Liver (tissue), 9 donors: ENCODE data around the gene ATP6V0D1. TPM values are rescaled to one million over a fixed set of nuclear protein-coding genes. Genes with fewer than 3 reads are reported as not detected.

ENCODE experiments used
- DNase-seq: peaks from one replicate; pipeline ENCODE4 v3.0.0-alpha.2; 2017; ENCODE audit warnings: low spot score
- H3K27ac ChIP-seq, 2 donors: one replicate each; pipeline ENCODE4 v1.7.0; 2013; ENCODE audit warnings: inconsistent platforms in 2 of 2, low read length in 2 of 2, control low read depth in 1 of 2, low read depth in 1 of 2, mild to moderate bottlenecking in 1 of 2
- H3K27me3 ChIP-seq, 4 donors: one replicate each; pipeline versions ENCODE4 v1.6.1 to v1.7.0; 2013; ENCODE audit warnings: low read length in 3 of 4, inconsistent platforms in 1 of 4, mild to moderate bottlenecking in 1 of 4, moderate library complexity in 1 of 4; ENCODE audit not compliant: control insufficient read depth in 4 of 4, insufficient read depth in 4 of 4
- H3K36me3 ChIP-seq, 4 donors: one replicate each; pipeline versions ENCODE4 v1.6.1 to v1.7.0; 2013; ENCODE audit warnings: low read length in 3 of 4, mild to moderate bottlenecking in 3 of 4, low read depth in 1 of 4, moderate library complexity in 1 of 4; ENCODE audit not compliant: control insufficient read depth in 4 of 4, insufficient read depth in 3 of 4
- H3K4me1 ChIP-seq, 4 donors: one replicate each; pipeline versions ENCODE4 v1.6.1 to v1.7.0; 2013; ENCODE audit warnings: low read length in 3 of 4, mild to moderate bottlenecking in 3 of 4, moderate library complexity in 1 of 4; ENCODE audit not compliant: control insufficient read depth in 4 of 4, insufficient read depth in 4 of 4
- H3K4me3 ChIP-seq, 3 donors: one replicate each; pipeline versions ENCODE4 v1.6.1 to v1.7.0; 2013; ENCODE audit warnings: low read length in 3 of 3, control low read depth in 1 of 3, low read depth in 1 of 3, mild to moderate bottlenecking in 1 of 3
- H3K9ac ChIP-seq, 2 donors: one replicate each; pipeline ENCODE4 v1.7.0; 2013; ENCODE audit warnings: low read length in 2 of 2, mild to moderate bottlenecking in 2 of 2, moderate library complexity in 2 of 2, control low read depth in 1 of 2, low read depth in 1 of 2
- H3K9me3 ChIP-seq, 4 donors: one replicate each; pipeline versions ENCODE4 v1.6.1 to v1.7.0; 2013; ENCODE audit warnings: low read length in 3 of 4; ENCODE audit not compliant: control insufficient read depth in 4 of 4
- ATF3 ChIP-seq: IDR thresholded peaks from 2 replicates; pipeline ENCODE4 v1.6.1; 2016; ENCODE audit warnings: antibody characterized with exemption
- EGR1 ChIP-seq, 2 donors: IDR thresholded peaks; 2 replicates each; pipeline ENCODE4 v1.6.1; 2016 to 2018; ENCODE audit warnings: antibody characterized with exemption in 2 of 2, low read depth in 2 of 2
- FOXA1 ChIP-seq: IDR thresholded peaks from 2 replicates; pipeline ENCODE4 v1.6.1; 2016; ENCODE audit warnings: antibody characterized with exemption
- FOXA2 ChIP-seq: IDR thresholded peaks from 2 replicates; pipeline ENCODE4 v1.6.1; 2016; ENCODE audit warnings: antibody characterized with exemption
- GABPA ChIP-seq, 2 donors: IDR thresholded peaks in 1 of 2; conservative IDR thresholded peaks in 1 of 2; 2 replicates each; pipeline ENCODE4 v1.6.1; 2016; ENCODE audit warnings: antibody characterized with exemption in 2 of 2, mild to moderate bottlenecking in 1 of 2, moderate library complexity in 1 of 2
- HNF4A ChIP-seq, 2 donors: conservative IDR thresholded peaks; 2 replicates each; pipeline ENCODE4 v1.6.1; 2016; ENCODE audit warnings: antibody characterized with exemption in 2 of 2, mild to moderate bottlenecking in 2 of 2
- RAD21 ChIP-seq, 2 donors: IDR thresholded peaks; 2 replicates each; pipeline ENCODE4 v1.6.1; 2016; ENCODE audit warnings: antibody characterized with exemption in 2 of 2, mild to moderate bottlenecking in 2 of 2
- RXRA ChIP-seq, 2 donors: IDR thresholded peaks; 2 replicates each; pipeline ENCODE4 v1.6.1; 2017 to 2018; ENCODE audit warnings: antibody characterized with exemption in 2 of 2, mild to moderate bottlenecking in 1 of 2
- SP1 ChIP-seq: IDR thresholded peaks from 2 replicates; pipeline ENCODE4 v1.6.1; 2018; ENCODE audit warnings: antibody characterized with exemption, mild to moderate bottlenecking
- TAF1 ChIP-seq: conservative IDR thresholded peaks from 2 replicates; pipeline ENCODE4 v1.6.1; 2016; ENCODE audit warnings: antibody characterized with exemption, mild to moderate bottlenecking
- YY1 ChIP-seq: IDR thresholded peaks from 2 replicates; pipeline ENCODE4 v1.6.1; 2016; ENCODE audit warnings: antibody characterized with exemption, mild to moderate bottlenecking
- ZBTB33 ChIP-seq: IDR thresholded peaks from 2 replicates; pipeline ENCODE4 v1.6.1; 2016; ENCODE audit warnings: antibody characterized with exemption
- WGBS: extraction: QIAGEN DNeasy Blood & Tissue Kit; methylation state at CpG from one replicate; pipeline ENCODE4 v1.1.7; 2013; 5-methylcytosine and 5-hydroxymethylcytosine counted together
- polyA plus RNA-seq, 2 donors: library from polyadenylated mRNA; stranded (reverse) in 1 of 2; unstranded in 1 of 2; fragments of 200-250 nt in 1 of 2; fragments of >200 nt in 1 of 2; fragmentation: Nextera tagmentation in 1 of 2; extraction: Ambion mirVana in 1 of 2; gene quantifications; one replicate each; pipeline versions ENCODE4 v1.2.1 to v1.2.3, GENCODE V29; 2013 to 2015
- total RNA-seq, 2 donors: library from RNA; depleted of rRNA; stranded (reverse); fragments of >200 nt; gene quantifications; one replicate each; pipeline ENCODE4 v1.2.3, GENCODE V29; 2014
- TF ChIP-seq, protein P1 (sequence below): IDR thresholded peaks from 2 replicates; pipeline ENCODE4 v1.6.1; 2016; ENCODE audit warnings: antibody characterized with exemption
- TF ChIP-seq, protein P2 (sequence below): IDR thresholded peaks from 2 replicates; pipeline ENCODE4 v1.6.1; 2016; ENCODE audit warnings: antibody characterized with exemption, mild to moderate bottlenecking
- TF ChIP-seq, protein P3 (sequence below): fragments of 150-350 bp; IDR thresholded peaks from 2 replicates; pipeline ENCODE4 v1.5.1; 2017; ENCODE audit warnings: improper control_type of control experiment, low read depth, low read length; ENCODE audit not compliant: missing input control
- donor health status: healthy.
- donor health status: healthy.
- donor health status: healthy.
- donor health status: healthy.
- donor health status: healthy.

Gene ATP6V0D1
- total and polyA plus RNA-seq, 4 donors: 47.6 to 80.2 (median 66.6) TPM

- Histone ChIP-seq H3K4me1 (peaks cover 13 to 42% (median 38%) of the 10 kb centered on the region in 4 donors), H3K9me3 (no peaks in the 10 kb centered on the region), H3K27me3 (peaks cover 0 to 4% (median 0%) of the 10 kb centered on the region in 4 donors), H3K27ac (no peak overlapping the region), H3K9ac (no peak overlapping the region), H3K4me3 (no peak overlapping the region), H3K36me3 (no peaks in the 10 kb centered on the region)
- TF ChIP-seq RAD21 (IDR thresholded peaks at IDR 0.05): no peak
- no peak for TF ChIP-seq SP1
- no peak for TF ChIP-seq TAF1
- no peak for TF ChIP-seq FOXA2
- TF ChIP-seq HNF4A (conservative IDR thresholded peaks at IDR 0.05): peak in 1 of 2 donors; percentile 7
- no peak for TF ChIP-seq YY1
- peak; percentile 34 to 44 for TF ChIP-seq RXRA (IDR thresholded peaks at IDR 0.05)
- TF ChIP-seq, protein P1, sequence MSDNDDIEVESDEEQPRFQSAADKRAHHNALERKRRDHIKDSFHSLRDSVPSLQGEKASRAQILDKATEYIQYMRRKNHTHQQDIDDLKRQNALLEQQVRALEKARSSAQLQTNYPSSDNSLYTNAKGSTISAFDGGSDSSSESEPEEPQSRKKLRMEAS: no peak
- no peak for TF ChIP-seq EGR1 (IDR thresholded peaks at IDR 0.05; ENCODE audit: low read depth in 2 of 2)
- TF ChIP-seq FOXA1: no peak
- TF ChIP-seq ZBTB33: no peak
- no peak for TF ChIP-seq GABPA (IDR thresholded peaks at IDR 0.05 in 1 of 2, conservative IDR thresholded peaks at IDR 0.05 in 1 of 2)
- TF ChIP-seq, protein P2, sequence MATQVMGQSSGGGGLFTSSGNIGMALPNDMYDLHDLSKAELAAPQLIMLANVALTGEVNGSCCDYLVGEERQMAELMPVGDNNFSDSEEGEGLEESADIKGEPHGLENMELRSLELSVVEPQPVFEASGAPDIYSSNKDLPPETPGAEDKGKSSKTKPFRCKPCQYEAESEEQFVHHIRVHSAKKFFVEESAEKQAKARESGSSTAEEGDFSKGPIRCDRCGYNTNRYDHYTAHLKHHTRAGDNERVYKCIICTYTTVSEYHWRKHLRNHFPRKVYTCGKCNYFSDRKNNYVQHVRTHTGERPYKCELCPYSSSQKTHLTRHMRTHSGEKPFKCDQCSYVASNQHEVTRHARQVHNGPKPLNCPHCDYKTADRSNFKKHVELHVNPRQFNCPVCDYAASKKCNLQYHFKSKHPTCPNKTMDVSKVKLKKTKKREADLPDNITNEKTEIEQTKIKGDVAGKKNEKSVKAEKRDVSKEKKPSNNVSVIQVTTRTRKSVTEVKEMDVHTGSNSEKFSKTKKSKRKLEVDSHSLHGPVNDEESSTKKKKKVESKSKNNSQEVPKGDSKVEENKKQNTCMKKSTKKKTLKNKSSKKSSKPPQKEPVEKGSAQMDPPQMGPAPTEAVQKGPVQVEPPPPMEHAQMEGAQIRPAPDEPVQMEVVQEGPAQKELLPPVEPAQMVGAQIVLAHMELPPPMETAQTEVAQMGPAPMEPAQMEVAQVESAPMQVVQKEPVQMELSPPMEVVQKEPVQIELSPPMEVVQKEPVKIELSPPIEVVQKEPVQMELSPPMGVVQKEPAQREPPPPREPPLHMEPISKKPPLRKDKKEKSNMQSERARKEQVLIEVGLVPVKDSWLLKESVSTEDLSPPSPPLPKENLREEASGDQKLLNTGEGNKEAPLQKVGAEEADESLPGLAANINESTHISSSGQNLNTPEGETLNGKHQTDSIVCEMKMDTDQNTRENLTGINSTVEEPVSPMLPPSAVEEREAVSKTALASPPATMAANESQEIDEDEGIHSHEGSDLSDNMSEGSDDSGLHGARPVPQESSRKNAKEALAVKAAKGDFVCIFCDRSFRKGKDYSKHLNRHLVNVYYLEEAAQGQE: no peak
- no peak for TF ChIP-seq ATF3
- DNase-seq: no peak
- WGBS: 88% methylated on average over 3 of the region's 3 CpGs
Observed at GRCh38 chr16:67429053-67429798, 51.7 kb downstream of the ATP6V0D1 start.

- DNase-seq: peak; percentile 73
- H3K4me3 ChIP-seq: no peak overlapping the region
- peaks cover 0 to 4% (median 0%) of the 10 kb centered on the region in 4 donors for H3K27me3 ChIP-seq
- H3K36me3 ChIP-seq: no peaks in the 10 kb centered on the region
- H3K27ac ChIP-seq: no peak overlapping the region
- H3K9ac ChIP-seq: no peak overlapping the region
- TF ChIP-seq ZBTB33 (no peak), RAD21 (IDR thresholded peaks at IDR 0.05) (peak; percentile 91 to 93), HNF4A (conservative IDR thresholded peaks at IDR 0.05) (no peak)
- TF ChIP-seq, protein P3, sequence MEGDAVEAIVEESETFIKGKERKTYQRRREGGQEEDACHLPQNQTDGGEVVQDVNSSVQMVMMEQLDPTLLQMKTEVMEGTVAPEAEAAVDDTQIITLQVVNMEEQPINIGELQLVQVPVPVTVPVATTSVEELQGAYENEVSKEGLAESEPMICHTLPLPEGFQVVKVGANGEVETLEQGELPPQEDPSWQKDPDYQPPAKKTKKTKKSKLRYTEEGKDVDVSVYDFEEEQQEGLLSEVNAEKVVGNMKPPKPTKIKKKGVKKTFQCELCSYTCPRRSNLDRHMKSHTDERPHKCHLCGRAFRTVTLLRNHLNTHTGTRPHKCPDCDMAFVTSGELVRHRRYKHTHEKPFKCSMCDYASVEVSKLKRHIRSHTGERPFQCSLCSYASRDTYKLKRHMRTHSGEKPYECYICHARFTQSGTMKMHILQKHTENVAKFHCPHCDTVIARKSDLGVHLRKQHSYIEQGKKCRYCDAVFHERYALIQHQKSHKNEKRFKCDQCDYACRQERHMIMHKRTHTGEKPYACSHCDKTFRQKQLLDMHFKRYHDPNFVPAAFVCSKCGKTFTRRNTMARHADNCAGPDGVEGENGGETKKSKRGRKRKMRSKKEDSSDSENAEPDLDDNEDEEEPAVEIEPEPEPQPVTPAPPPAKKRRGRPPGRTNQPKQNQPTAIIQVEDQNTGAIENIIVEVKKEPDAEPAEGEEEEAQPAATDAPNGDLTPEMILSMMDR: peak; percentile 76
- H3K9me3 ChIP-seq: no peaks in the 10 kb centered on the region
- peaks cover 13 to 42% (median 38%) of the 10 kb centered on the region in 4 donors for H3K4me1 ChIP-seq
- WGBS: 15% methylated on average over 11 of the region's 11 CpGs
Observed at GRCh38 chr16:67428146-67428731, 52.7 kb downstream of the ATP6V0D1 start.
